AG09309 (cell line): ENCODE measurements around the gene SIX5.

Experiments used
- DNase-seq: peaks from one replicate; pipeline ENCODE4 v3.0.0-alpha.2; 2010; ENCODE audit warnings: low read depth
- H3K4me3 ChIP-seq: 2 replicates; pipeline ENCODE4 v1.5.1; 2011; ENCODE audit warnings: mild to moderate bottlenecking, low read depth, low read length, moderate library complexity; ENCODE audit not compliant: control insufficient read depth
- CTCF ChIP-seq: IDR thresholded peaks from 2 replicates; pipeline ENCODE4 v1.5.1; 2011; ENCODE audit warnings: mild to moderate bottlenecking, low read depth, low read length, inconsistent platforms; ENCODE audit not compliant: insufficient read depth, control insufficient read depth; ENCODE audit errors: missing control alignments

The SIX5 gene

GRCh38 chr19:45814851-45815480, 45.9 kb upstream of the SIX5 start, which contains the start of gene RSPH6A:
RSPH6A (minus strand) TSS chr19:45815308; CDS start chr19:45815176, 132 bp downstream.
- DNase-seq, result no peak
- no peak for TF ChIP-seq CTCF
- H3K4me3 ChIP-seq, result no peak within 1 kb of the TSS

GRCh38 chr19:45814166-45814780, 45.2 kb upstream of the SIX5 start:
- no peak overlapping the region for H3K4me3 ChIP-seq
- DNase-seq, result no peak
- no peak for TF ChIP-seq CTCF

- no peak for DNase-seq
- TF ChIP-seq CTCF, result no peak
Observed at GRCh38 chr19:45812297-45812696, 43.2 kb upstream of the SIX5 start.

GRCh38 chr19:45809643-45810159, 40.6 kb upstream of the SIX5 start:
- no peak for TF ChIP-seq CTCF
- peak; percentile 16 for DNase-seq
- H3K4me3 ChIP-seq, result no peak overlapping the region

More at GRCh38 chr19:45812297-45812696, 43.2 kb upstream of the SIX5 start:
- no peak overlapping the region for H3K4me3 ChIP-seq

GRCh38 chr19:45805719-45806118, 36.7 kb upstream of the SIX5 start:
- DNase-seq, result no peak
- no peak overlapping the region for H3K4me3 ChIP-seq

GRCh38 chr19:45804959-45805230, 35.8 kb upstream of the SIX5 start:
- H3K4me3 ChIP-seq, result no peak overlapping the region
- no peak for TF ChIP-seq CTCF
- no peak for DNase-seq

More at GRCh38 chr19:45805719-45806118, 36.7 kb upstream of the SIX5 start:
- no peak for TF ChIP-seq CTCF
